Amniotic stem cell (primary cell): ENCODE data around the gene PTPRD.
"Not testable (repeated sequence)": the region's sequence is repeated elsewhere in the genome, so short reads cannot be mapped to it uniquely, and the experiment has no call there.

Source experiments
- DNase-seq: peaks from one replicate; lab custom pipeline; 2025; lab: John Stamatoyannopoulos, UW

Gene PTPRD

GRCh38 chr9:9963841-9964240 lies 649.0 kb downstream of the PTPRD start:
- DNase-seq = no peak

GRCh38 chr9:9961934-9962333 lies 650.9 kb downstream of the PTPRD start:
- DNase-seq = no peak

GRCh38 chr9:9961487-9961886 lies 651.3 kb downstream of the PTPRD start:
- no peak for DNase-seq

GRCh38 chr9:9951556-9952160 lies 661.1 kb downstream of the PTPRD start:
- no peak for DNase-seq

- DNase-seq = no peak
Measured at GRCh38 chr9:9950813-9951212, 662.0 kb downstream of the PTPRD start.

GRCh38 chr9:9949978-9950377 lies 662.8 kb downstream of the PTPRD start:
- no peak for DNase-seq

- DNase-seq = no peak
Measured at GRCh38 chr9:9949368-9949767, 663.4 kb downstream of the PTPRD start.

- DNase-seq = no peak
Measured at GRCh38 chr9:9945966-9946365, 666.8 kb downstream of the PTPRD start.

GRCh38 chr9:9942764-9943424 lies 669.9 kb downstream of the PTPRD start:
- DNase-seq = no peak

GRCh38 chr9:9938432-9938831 lies 674.4 kb downstream of the PTPRD start:
- no peak for DNase-seq

GRCh38 chr9:9931464-9931863 lies 681.3 kb downstream of the PTPRD start:
- DNase-seq = not testable (repeated sequence)

GRCh38 chr9:9924376-9924775 lies 688.4 kb downstream of the PTPRD start:
- DNase-seq = no peak

- no peak for DNase-seq
Measured at GRCh38 chr9:9921805-9922204, 691.0 kb downstream of the PTPRD start.

GRCh38 chr9:9920425-9921060 lies 692.3 kb downstream of the PTPRD start:
- no peak for DNase-seq

GRCh38 chr9:9919174-9919775 lies 693.5 kb downstream of the PTPRD start:
- DNase-seq = no peak

GRCh38 chr9:9917400-9917799 lies 695.4 kb downstream of the PTPRD start:
- DNase-seq = no peak

GRCh38 chr9:9914174-9914573 lies 698.6 kb downstream of the PTPRD start:
- DNase-seq = no peak

GRCh38 chr9:9913276-9913832 lies 699.4 kb downstream of the PTPRD start:
- DNase-seq = no peak

GRCh38 chr9:9912459-9912858 lies 700.3 kb downstream of the PTPRD start:
- no peak for DNase-seq

GRCh38 chr9:9905736-9906135 lies 707.1 kb downstream of the PTPRD start:
- no peak for DNase-seq

- DNase-seq = no peak
Measured at GRCh38 chr9:9904041-9904440, 708.8 kb downstream of the PTPRD start.

- no peak for DNase-seq
Measured at GRCh38 chr9:9901624-9902023, 711.2 kb downstream of the PTPRD start.

GRCh38 chr9:9893837-9894236 lies 719.0 kb downstream of the PTPRD start:
- no peak for DNase-seq
